ENCODE results near the gene WDR44. TPM values are rescaled to one million over a fixed set of nuclear protein-coding genes. Genes with fewer than 3 reads are reported as not detected.

WDR44 gene
- total and polyA plus RNA-seq, 2 of the 13 experiments (the other 11 are each of a cell fraction or from before 2014, with no cell fraction given) = 2.2 to 4.3 TPM

DNA sequence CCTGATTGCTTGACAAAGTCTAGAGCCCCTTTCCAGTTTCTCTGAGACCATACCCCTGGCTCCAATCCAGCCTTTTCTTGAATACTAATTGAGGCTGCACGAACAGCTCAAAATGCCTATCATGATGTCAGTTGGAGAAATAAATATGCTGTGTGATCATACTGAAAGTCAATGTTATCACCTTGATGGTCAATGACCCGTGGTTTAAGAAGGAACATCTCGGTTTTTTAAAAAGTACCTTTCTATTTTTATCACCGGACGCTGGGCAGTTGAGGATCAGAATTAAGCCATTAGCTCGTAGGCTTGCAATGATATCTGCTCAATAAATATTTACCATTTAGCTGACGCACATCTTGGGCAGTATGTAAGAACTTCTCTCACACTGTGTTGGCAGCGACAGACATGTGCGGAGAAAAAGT is 852 bp upstream of the WDR44 start:
- TF ChIP-seq ZNF354B (CRISPR knock-in tag; IDR thresholded peaks at IDR 0.05) (no peak), ZSCAN22 (CRISPR knock-in tag; IDR thresholded peaks at IDR 0.05) (no peak), ZNF260 (CRISPR knock-in tag; IDR thresholded peaks at IDR 0.05; ENCODE audit: borderline replicate concordance, low read depth) (no peak), ELF3 (CRISPR knock-in tag; IDR thresholded peaks at IDR 0.05) (no peak), SRSF4 (IDR thresholded peaks at IDR 0.05; ENCODE audit: low read depth, low read length, poor library complexity, severe bottlenecking) (no peak), RBM22 (optimal IDR thresholded peaks at IDR 0.05; ENCODE audit: low read length) (no peak), ZNF251 (CRISPR knock-in tag; IDR thresholded peaks at IDR 0.05) (no peak), NAIF1 (CRISPR knock-in tag; IDR thresholded peaks at IDR 0.05; ENCODE audit: borderline replicate concordance) (no peak), ZNF350 (CRISPR knock-in tag; IDR thresholded peaks at IDR 0.05; ENCODE audit: borderline replicate concordance, low read depth) (no peak), ZBTB7B (CRISPR knock-in tag; IDR thresholded peaks at IDR 0.05) (no peak)
- TF ChIP-seq, protein P1, sequence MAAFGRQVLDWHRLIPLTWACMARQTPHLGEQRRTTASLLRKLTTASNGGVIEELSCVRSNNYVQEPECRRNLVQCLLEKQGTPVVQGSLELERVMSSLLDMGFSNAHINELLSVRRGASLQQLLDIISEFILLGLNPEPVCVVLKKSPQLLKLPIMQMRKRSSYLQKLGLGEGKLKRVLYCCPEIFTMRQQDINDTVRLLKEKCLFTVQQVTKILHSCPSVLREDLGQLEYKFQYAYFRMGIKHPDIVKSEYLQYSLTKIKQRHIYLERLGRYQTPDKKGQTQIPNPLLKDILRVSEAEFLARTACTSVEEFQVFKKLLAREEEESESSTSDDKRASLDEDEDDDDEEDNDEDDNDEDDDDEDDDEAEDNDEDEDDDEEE (CRISPR knock-in tag; IDR thresholded peaks at IDR 0.05) = no peak
- TF ChIP-seq, protein P2, sequence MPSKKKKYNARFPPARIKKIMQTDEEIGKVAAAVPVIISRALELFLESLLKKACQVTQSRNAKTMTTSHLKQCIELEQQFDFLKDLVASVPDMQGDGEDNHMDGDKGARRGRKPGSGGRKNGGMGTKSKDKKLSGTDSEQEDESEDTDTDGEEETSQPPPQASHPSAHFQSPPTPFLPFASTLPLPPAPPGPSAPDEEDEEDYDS (CRISPR knock-in tag; IDR thresholded peaks at IDR 0.05) = no peak
- TF ChIP-seq, protein P3, sequence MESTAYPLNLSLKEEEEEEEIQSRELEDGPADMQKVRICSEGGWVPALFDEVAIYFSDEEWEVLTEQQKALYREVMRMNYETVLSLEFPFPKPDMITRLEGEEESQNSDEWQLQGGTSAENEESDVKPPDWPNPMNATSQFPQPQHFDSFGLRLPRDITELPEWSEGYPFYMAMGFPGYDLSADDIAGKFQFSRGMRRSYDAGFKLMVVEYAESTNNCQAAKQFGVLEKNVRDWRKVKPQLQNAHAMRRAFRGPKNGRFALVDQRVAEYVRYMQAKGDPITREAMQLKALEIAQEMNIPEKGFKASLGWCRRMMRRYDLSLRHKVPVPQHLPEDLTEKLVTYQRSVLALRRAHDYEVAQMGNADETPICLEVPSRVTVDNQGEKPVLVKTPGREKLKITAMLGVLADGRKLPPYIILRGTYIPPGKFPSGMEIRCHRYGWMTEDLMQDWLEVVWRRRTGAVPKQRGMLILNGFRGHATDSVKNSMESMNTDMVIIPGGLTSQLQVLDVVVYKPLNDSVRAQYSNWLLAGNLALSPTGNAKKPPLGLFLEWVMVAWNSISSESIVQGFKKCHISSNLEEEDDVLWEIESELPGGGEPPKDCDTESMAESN (CRISPR knock-in tag; conservative IDR thresholded peaks at IDR 0.05) = no peak
- TF ChIP-seq, protein P4, sequence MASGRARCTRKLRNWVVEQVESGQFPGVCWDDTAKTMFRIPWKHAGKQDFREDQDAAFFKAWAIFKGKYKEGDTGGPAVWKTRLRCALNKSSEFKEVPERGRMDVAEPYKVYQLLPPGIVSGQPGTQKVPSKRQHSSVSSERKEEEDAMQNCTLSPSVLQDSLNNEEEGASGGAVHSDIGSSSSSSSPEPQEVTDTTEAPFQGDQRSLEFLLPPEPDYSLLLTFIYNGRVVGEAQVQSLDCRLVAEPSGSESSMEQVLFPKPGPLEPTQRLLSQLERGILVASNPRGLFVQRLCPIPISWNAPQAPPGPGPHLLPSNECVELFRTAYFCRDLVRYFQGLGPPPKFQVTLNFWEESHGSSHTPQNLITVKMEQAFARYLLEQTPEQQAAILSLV (CRISPR knock-in tag; IDR thresholded peaks at IDR 0.05; ENCODE audit: borderline replicate concordance) = no peak
- TF ChIP-seq, protein P5, sequence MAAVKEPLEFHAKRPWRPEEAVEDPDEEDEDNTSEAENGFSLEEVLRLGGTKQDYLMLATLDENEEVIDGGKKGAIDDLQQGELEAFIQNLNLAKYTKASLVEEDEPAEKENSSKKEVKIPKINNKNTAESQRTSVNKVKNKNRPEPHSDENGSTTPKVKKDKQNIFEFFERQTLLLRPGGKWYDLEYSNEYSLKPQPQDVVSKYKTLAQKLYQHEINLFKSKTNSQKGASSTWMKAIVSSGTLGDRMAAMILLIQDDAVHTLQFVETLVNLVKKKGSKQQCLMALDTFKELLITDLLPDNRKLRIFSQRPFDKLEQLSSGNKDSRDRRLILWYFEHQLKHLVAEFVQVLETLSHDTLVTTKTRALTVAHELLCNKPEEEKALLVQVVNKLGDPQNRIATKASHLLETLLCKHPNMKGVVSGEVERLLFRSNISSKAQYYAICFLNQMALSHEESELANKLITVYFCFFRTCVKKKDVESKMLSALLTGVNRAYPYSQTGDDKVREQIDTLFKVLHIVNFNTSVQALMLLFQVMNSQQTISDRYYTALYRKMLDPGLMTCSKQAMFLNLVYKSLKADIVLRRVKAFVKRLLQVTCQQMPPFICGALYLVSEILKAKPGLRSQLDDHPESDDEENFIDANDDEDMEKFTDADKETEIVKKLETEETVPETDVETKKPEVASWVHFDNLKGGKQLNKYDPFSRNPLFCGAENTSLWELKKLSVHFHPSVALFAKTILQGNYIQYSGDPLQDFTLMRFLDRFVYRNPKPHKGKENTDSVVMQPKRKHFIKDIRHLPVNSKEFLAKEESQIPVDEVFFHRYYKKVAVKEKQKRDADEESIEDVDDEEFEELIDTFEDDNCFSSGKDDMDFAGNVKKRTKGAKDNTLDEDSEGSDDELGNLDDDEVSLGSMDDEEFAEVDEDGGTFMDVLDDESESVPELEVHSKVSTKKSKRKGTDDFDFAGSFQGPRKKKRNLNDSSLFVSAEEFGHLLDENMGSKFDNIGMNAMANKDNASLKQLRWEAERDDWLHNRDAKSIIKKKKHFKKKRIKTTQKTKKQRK (IDR thresholded peaks at IDR 0.05; ENCODE audit: low read length) = no peak
- no peak for DNase-seq (ENCODE audit: low spot score)
- in situ Hi-C loops (cut with HindIII; ENCODE audit: extremely low pct_ligation_motif_present, low pct_unique_long_range_greater_than_20kb) = no loop called here
- Histone ChIP-seq H3K4me1 (ENCODE audit: insufficient read depth, low read length) (peaks cover 14% of the 10 kb centered on the region), H3K79me2 (ENCODE audit: insufficient read depth, low read length) (peaks cover 28% of the 10 kb centered on the region), H3K9ac (ENCODE audit: insufficient read depth, low read depth, low read length) (peak overlapping the region; percentile 60), H4K20me1 (ENCODE audit: insufficient read depth, low read length) (no peaks in the 10 kb centered on the region), H3K27ac (ENCODE audit: extremely low read length, insufficient read depth, low read length) (peak overlapping the region; percentile 60), H3K27me3 (ENCODE audit: control insufficient read depth in 1 of 2, insufficient read depth in 2 of 2, low read length in 2 of 2) (no peaks in the 10 kb centered on the region; a peak in 1 of 5 replicates), H3K4me2 (ENCODE audit: low read depth, low read length) (peak overlapping the region; percentile 76), H2AFZ (ENCODE audit: low read length) (peak overlapping the region; percentile 70), H3K36me3 (replicated peaks in 1 of 2; ENCODE audit: control insufficient read depth in 1 of 2, insufficient read depth in 2 of 2, low read length in 2 of 2) (no peaks in the 10 kb centered on the region), H3K9me3 (ENCODE audit: low read length) (no peaks in the 10 kb centered on the region), H3K4me3 (replicated peaks in 1 of 3; ENCODE audit: insufficient read depth in 1 of 3, low read depth in 2 of 3, low read length in 3 of 3) (peak overlapping the region; percentile 44 to 69 (median 67); a peak in 5 of 6 replicates)
- no TSS peak for BruUV-seq (replicated peaks)
- ChIA-PET CTCF (ENCODE audit: low intra/inter-chr PET ratio, low total read pairs) (no interaction called here), POLR2A (no interaction called here)
- intact Hi-C loops (cut with micrococcal nuclease; ENCODE audit: unreplicated experiment) = no loop called here
- no peak for FAIRE-seq
- peak; percentile 18; the same call in 2 of the 3 replicates for ATAC-seq
- WGBS (ENCODE audit: low lambda C conversion rate) = 11% methylated on average over 5 of the region's 9 CpGs

Measured in HepG2 (cell line).